RWPE1 (cell line): ENCODE measurements around the gene FHOD3.

Source experiments
- CTCF ChIA-PET: fragments of 350-600 bp; sonication (Branson Sonifier 250); formaldehyde crosslinking; extraction: SDS; loops from one replicate; lab custom pipeline; 2021; lab: Yijun Ruan, JAX
- POLR2A ChIA-PET: fragments of 400-600 bp; formaldehyde crosslinking; extraction: SDS; loops from one replicate; lab custom pipeline; 2020; ENCODE audit warnings: antibody characterized with exemption; ENCODE audit not compliant: low non-redundant PET; lab: Yijun Ruan, JAX
- DNase-seq: peaks from one replicate; pipeline ENCODE4 v3.0.0; 2012; ENCODE audit warnings: low spot score
- H3K27ac ChIP-seq: fragments of 450-650 bp; 2 replicates; pipeline ENCODE4 v1.5.1; 2017
- CTCF ChIP-seq: fragments of 450-650 bp; conservative IDR thresholded peaks from 2 replicates; pipeline ENCODE4 v1.5.1; 2017; ENCODE audit warnings: low read depth, mild to moderate bottlenecking

The FHOD3 gene

DNA sequence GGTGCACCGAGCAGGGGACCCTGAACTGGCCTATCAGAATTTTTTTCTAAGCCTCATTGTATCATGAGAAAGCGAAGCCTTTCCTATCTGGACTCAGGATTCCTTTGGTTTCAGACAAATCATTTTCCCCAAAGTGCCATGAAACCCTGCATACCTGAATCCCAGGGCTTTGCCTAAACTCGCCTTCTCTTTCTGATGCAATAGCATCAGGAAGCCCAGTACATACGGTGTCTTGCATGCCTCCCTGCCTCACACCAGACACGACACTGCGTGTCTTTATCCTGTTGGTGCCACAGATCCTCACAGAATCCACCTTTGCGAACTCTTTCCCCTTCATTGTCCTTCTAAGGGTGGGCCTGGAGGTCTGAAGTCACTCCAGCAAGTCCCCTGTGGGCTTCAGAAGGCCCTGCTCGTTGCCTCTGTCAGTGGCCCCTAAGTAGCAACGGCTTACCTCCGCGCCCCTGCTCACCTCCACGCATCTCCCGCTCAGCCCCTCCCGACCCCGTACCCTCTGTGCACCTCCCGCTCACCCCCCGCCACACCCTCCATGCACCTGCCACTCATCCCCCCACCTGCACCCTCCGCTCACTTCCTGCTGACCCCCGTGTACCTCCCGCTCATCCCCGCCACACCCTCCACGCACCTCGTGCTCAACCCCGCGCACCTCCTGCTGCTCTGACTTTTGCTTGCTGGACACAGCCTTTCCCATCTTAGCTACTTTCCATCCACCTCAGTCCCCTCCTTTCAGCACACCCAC, 447.9 kb downstream of the FHOD3 start:
- POLR2A ChIA-PET: no interaction called here
- no peak for TF ChIP-seq CTCF
- DNase-seq: peak; percentile 10
- CTCF ChIA-PET: no interaction called here
- H3K27ac ChIP-seq: peak overlapping the region; percentile 60

DNA sequence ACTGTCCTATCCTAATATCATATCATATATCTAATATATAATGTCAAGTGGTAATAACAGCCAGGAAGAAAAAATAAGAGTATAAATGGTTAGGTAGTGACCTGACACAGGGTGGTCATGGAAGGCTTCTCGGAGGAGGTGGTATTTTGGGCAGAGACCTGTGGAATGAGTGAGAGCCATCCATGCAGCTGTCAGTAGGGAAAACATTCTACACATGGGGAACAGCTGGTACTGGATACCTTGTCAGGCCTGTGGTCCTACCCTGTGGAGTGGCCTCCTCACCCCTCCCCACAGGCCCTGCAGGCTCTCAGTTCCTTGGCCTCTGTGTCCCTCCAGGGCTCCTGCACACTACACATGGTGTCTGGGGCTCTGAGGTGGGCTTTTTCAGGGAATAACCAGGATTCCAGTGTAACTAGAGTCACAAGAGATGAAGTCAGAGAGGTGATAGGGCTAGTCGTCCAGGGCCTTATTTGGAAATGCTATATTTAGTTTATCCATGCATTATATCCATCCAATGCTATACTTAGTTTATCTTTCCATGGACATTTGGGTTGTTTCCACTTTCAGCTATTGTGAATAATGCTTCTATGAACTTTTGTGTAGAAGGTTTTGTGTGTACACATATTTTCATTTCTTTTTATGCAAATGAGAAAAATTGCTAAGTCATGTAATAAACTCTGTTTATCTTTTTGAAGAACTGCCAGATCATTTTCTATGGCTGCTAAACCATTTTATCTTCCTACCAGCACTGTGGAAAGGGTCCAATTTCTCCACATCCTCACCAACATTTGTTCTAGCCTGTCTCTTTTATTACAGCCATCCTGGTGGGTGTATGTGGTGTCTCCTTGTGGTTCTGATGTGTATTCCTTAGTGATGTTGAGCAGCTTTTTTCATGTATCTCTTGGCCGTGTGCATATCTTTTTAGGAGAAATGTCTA, 455.7 kb downstream of the FHOD3 start:
- CTCF ChIA-PET: no interaction called here
- H3K27ac ChIP-seq: no peak overlapping the region
- POLR2A ChIA-PET: no interaction called here
- TF ChIP-seq CTCF: no peak
- no peak for DNase-seq

- DNase-seq: no peak
- no peak overlapping the region for H3K27ac ChIP-seq
- no peak for TF ChIP-seq CTCF
- ChIA-PET CTCF (no interaction called here), POLR2A (no interaction called here)
These were observed 458.7 kb downstream of the FHOD3 start for GRCh38 chr18:36756242-36756641.

DNA sequence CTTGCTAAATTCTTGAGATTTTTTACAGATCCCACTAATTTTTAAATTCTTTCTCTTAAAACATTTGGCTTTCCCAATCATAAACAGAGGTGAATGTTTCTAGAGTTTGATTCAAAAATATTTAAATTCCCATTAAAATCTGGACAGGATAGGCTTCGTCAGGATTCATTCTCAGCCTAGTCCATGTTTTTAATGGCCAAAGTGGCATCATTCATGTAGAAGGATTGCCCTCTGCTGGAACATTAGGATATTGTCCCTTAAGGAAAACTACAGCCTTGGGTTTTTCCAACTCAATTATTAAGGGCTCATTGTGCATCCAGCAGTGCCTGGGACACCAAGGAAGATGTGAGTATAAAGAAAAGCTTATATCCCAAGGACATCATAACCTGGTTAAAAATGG, 459.6 kb downstream of the FHOD3 start:
- ChIA-PET CTCF (interaction anchor here (0.6 to 1.1 kb wide), 4 partner anchors 37 to 701 kb away, joined by 3 read pairs; no protein-coding TSS in a partner anchor), POLR2A (no interaction called here)
- peak; percentile 76 for TF ChIP-seq CTCF
- H3K27ac ChIP-seq: no peak overlapping the region
- peak; percentile 53 for DNase-seq

GRCh38 chr18:36757991-36758390, 460.5 kb downstream of the FHOD3 start:
- no peak for TF ChIP-seq CTCF
- DNase-seq: no peak
- H3K27ac ChIP-seq: no peak overlapping the region
- CTCF ChIA-PET: interaction anchor here (0.6 to 1.1 kb wide), 4 partner anchors 70 to 700 kb away, joined by 3 read pairs; no protein-coding TSS in a partner anchor
- POLR2A ChIA-PET: no interaction called here

GRCh38 chr18:36758623-36759022, 461.1 kb downstream of the FHOD3 start:
- H3K27ac ChIP-seq: no peak overlapping the region
- DNase-seq: no peak
- no peak for TF ChIP-seq CTCF
- POLR2A ChIA-PET: no interaction called here
- CTCF ChIA-PET: interaction anchor here (1.1 kb wide), 1 partner anchor 71 kb away, joined by 3 read pairs; no protein-coding TSS in a partner anchor
